K562 (cell line): ENCODE data around the gene CLCN6. TPM values are rescaled to one million over a fixed set of nuclear protein-coding genes. Genes with fewer than 3 reads are reported as not detected.

Experiments used
- ATAC-seq: fragments of 200-7000 bp; cut with Tn5 transposase; 3 replicates; pipeline ENCODE4 v1.9.1; 2020; ENCODE audit warnings: moderate library complexity
- BruUV-seq: library from RNA; stranded (reverse); fragments of 400-500 nt; replicated peaks from 2 replicates; lab custom pipeline; 2021; lab: Mats Ljungman, UMichigan
- CTCF ChIA-PET: fragments of 300-600 bp; formaldehyde crosslinking; extraction: SDS; loops from one replicate; lab custom pipeline; 2021; ENCODE audit warnings: low intra/inter-chr PET ratio; lab: Yijun Ruan, JAX
- POLR2A ChIA-PET: fragments of 300-600, 350-650 bp; sonication (Branson Sonifier 250); formaldehyde crosslinking; extraction: SDS; loops from one replicate; lab custom pipeline; 2021; ENCODE audit warnings: antibody characterized with exemption, inconsistent platforms; lab: Yijun Ruan, JAX
- DNase-seq, 4 experiments: peaks; one replicate each; pipeline versions ENCODE4 v3.0.0 to v3.0.0-alpha.2; 2011 to 2018; ENCODE audit warnings: low spot score in 3 of 4, mixed read lengths in 3 of 4; ENCODE audit errors: extremely low read depth in 1 of 4
- FAIRE-seq: peaks from 2 replicates; lab custom pipeline; 2011; peaks lifted over from hg19 to GRCh38; lab: Jason Lieb, UNC
- H2AFZ ChIP-seq: 2 replicates; pipeline ENCODE4 v1.6.0; 2011; ENCODE audit warnings: low read depth, low read length, control low read depth, inconsistent platforms
- H3K27ac ChIP-seq: fragments of 200-600 bp; 3 replicates; pipeline ENCODE4 v1.8.0; 2011; ENCODE audit warnings: low read depth, mild to moderate bottlenecking, control low read depth, inconsistent platforms, low read length, moderate library complexity, mixed read lengths; ENCODE audit errors: extremely low read depth
- H3K27me3 ChIP-seq, 2 experiments: fragments of 300-600 bp in 1 of 2; 2 replicates in 1 of 2; 3 replicates in 1 of 2; pipeline versions ENCODE4 v1.6.0 to v1.8.0; 2011; ENCODE audit warnings: inconsistent platforms in 2 of 2, low read length in 2 of 2, mild to moderate bottlenecking in 1 of 2, mixed read lengths in 1 of 2, moderate library complexity in 1 of 2; ENCODE audit not compliant: control insufficient read depth in 2 of 2, insufficient read depth in 2 of 2
- H3K36me3 ChIP-seq: fragments of 300-600 bp; 3 replicates; pipeline ENCODE4 v1.8.0; 2011; ENCODE audit warnings: mild to moderate bottlenecking, low read length, inconsistent platforms; ENCODE audit not compliant: control insufficient read depth, insufficient read depth
- H3K4me1 ChIP-seq, 2 experiments: fragments of 200-600 bp in 1 of 2; replicated peaks in 1 of 2; 2 replicates in 1 of 2; 3 replicates in 1 of 2; pipeline versions ENCODE4 v1.5.1 to v1.8.0; 2011; ENCODE audit warnings: inconsistent platforms in 2 of 2, low read length in 2 of 2, mild to moderate bottlenecking in 1 of 2, mixed read lengths in 1 of 2, moderate library complexity in 1 of 2; ENCODE audit not compliant: control insufficient read depth in 2 of 2, insufficient read depth in 2 of 2
- H3K4me2 ChIP-seq: 2 replicates; pipeline ENCODE4 v1.6.1; 2011; ENCODE audit warnings: low read length, control low read depth, inconsistent platforms, mixed read lengths; ENCODE audit not compliant: insufficient read depth
- H3K4me3 ChIP-seq: fragments of 200-600 bp; sonication (generic), shearing (Covaris generic); 2 replicates; pipeline ENCODE4 v1.5.1; 2016; ENCODE audit warnings: control low read depth, inconsistent platforms
- H3K79me2 ChIP-seq: fragments of 200-600 bp; 3 replicates; pipeline ENCODE4 v1.8.0; 2011; ENCODE audit warnings: low read length, inconsistent platforms; ENCODE audit not compliant: control insufficient read depth, insufficient read depth
- H3K9ac ChIP-seq, 2 experiments: 2 replicates each; pipeline versions ENCODE4 v1.6.0 to v1.6.1; 2011; ENCODE audit warnings: low read depth in 2 of 2, low read length in 2 of 2, control low read depth in 1 of 2, inconsistent platforms in 1 of 2, mild to moderate bottlenecking in 1 of 2, mixed read lengths in 1 of 2; ENCODE audit not compliant: insufficient read depth in 1 of 2
- H3K9me1 ChIP-seq: one replicate; pipeline ENCODE4 v1.6.0; 2011; ENCODE audit warnings: inconsistent platforms, mild to moderate bottlenecking, low read length, moderate library complexity; ENCODE audit not compliant: control insufficient read depth, insufficient read depth
- H3K9me3 ChIP-seq: replicated peaks from 2 replicates; pipeline ENCODE4 v1.5.1; 2011; ENCODE audit warnings: low read depth, low read length, inconsistent platforms; ENCODE audit not compliant: control insufficient read depth, insufficient read depth
- H4K20me1 ChIP-seq: replicated peaks from 2 replicates; pipeline ENCODE4 v1.6.1; 2011; ENCODE audit warnings: low read length, inconsistent platforms, mixed read lengths; ENCODE audit not compliant: control insufficient read depth, insufficient read depth
- ELF4 ChIP-seq: fragments of 450-650 bp; formaldehyde crosslinking; IDR thresholded peaks from 2 replicates; pipeline ENCODE4 v1.4.0; 2022; ENCODE audit warnings: missing genetic modification characterization
- ILF3 ChIP-seq: fragments of 450-650 bp; IDR thresholded peaks from 2 replicates; pipeline ENCODE4 v1.6.1; 2018; ENCODE audit warnings: antibody characterized with exemption, mild to moderate bottlenecking, moderate library complexity, borderline replicate concordance
- MTA1 ChIP-seq: fragments of 450-650 bp; IDR thresholded peaks from 2 replicates; pipeline ENCODE4 v1.6.1; 2017; ENCODE audit warnings: borderline replicate concordance
- ZBTB17 ChIP-seq: fragments of 450-650 bp; formaldehyde crosslinking; IDR thresholded peaks from 2 replicates; pipeline ENCODE4 v1.4.0; 2020; ENCODE audit warnings: mild to moderate bottlenecking
- ZNF184 ChIP-seq: sonication (generic); formaldehyde crosslinking; IDR thresholded peaks from 2 replicates; pipeline ENCODE4 v1.5.0; 2020; ENCODE audit warnings: missing genetic modification reagents
- ZNF263 ChIP-seq: sonication (generic); formaldehyde crosslinking; IDR thresholded peaks from 2 replicates; pipeline ENCODE4 v1.8.0; 2022; ENCODE audit warnings: mild to moderate bottlenecking, missing genetic modification reagents, borderline replicate concordance
- WGBS: fragments of 100-300 bp; shearing (Covaris generic); methylation state at CpG from one replicate; pipeline ENCODE4 v1.1.6; 2016; ENCODE audit warnings: low coverage, mixed read lengths; ENCODE audit not compliant: insufficient coverage; ENCODE audit errors: missing lambda C conversion rate; 5-methylcytosine and 5-hydroxymethylcytosine counted together
- in situ Hi-C: fragments of 300-500 bp; cut with MboI; formaldehyde crosslinking; loops from 4 replicates; pipeline ENCODE4 v1.15.0; 2018; ENCODE audit warnings: inconsistent platforms, mixed read lengths
- intact Hi-C: fragments of 100-400 bp; cut with micrococcal nuclease; formaldehyde crosslinking; loops from 2 replicates; pipeline ENCODE4 v1.14.2; 2022
- polyA plus RNA-seq, 8 experiments: library from polyadenylated mRNA; depleted of rRNA in 4 of 8; stranded (reverse) in 5 of 8; unstranded in 3 of 8; fragments of >200 nt; fragmentation: Nextera tagmentation in 2 of 8; fragmentation: Illumina TruSeq in 1 of 8; extraction: Ambion mirVana in 2 of 8; extraction: Trizol in 1 of 8; gene quantifications; 2 replicates each; pipeline versions ENCODE4 v1.2.1 to v1.2.3, GENCODE V29; 2011 to 2014; ENCODE audit warnings: inconsistent platforms in 1 of 8, missing spikeins in 1 of 8
- total RNA-seq, 7 experiments: library from RNA; depleted of rRNA in 6 of 7; stranded (reverse); fragments of >200 nt in 6 of 7; fragmentation: Illumina TruSeq in 2 of 7; extraction: Trizol in 2 of 7; gene quantifications; 2 replicates each; pipeline versions ENCODE4 v1.2.1 to v1.2.3, GENCODE V29; 2011 to 2021; ENCODE audit warnings: low replicate concordance in 1 of 7
- TF ChIP-seq, protein P1 (sequence below), 3 experiments: fragments of 200-800 bp in 1 of 3; fragments of 250-450 bp in 1 of 3; fragments of 450-650 bp in 1 of 3; sonication (Bioruptor Pico) in 1 of 3; sonication (Bioruptor generic) in 1 of 3; formaldehyde crosslinking in 1 of 3; IDR thresholded peaks; 2 replicates each; pipeline versions ENCODE4 v1.6.1 to v1.8.0; 2016 to 2022; ENCODE audit warnings: mild to moderate bottlenecking in 2 of 3, missing genetic modification characterization in 2 of 3, missing compliant biosample characterization in 1 of 3, moderate library complexity in 1 of 3
- TF ChIP-seq, protein P2 (sequence below): fragments of 450-650 bp; IDR thresholded peaks from 2 replicates; pipeline ENCODE4 v1.6.1; 2017; ENCODE audit warnings: mild to moderate bottlenecking, moderate library complexity
- TF ChIP-seq, protein P3 (sequence below): fragments of 200-800 bp; sonication (Bioruptor generic); IDR thresholded peaks from 2 replicates; pipeline ENCODE4 v1.6.1; 2017; ENCODE audit warnings: missing genetic modification characterization, missing compliant biosample characterization
- TF ChIP-seq, protein P4 (sequence below): sonication (generic); formaldehyde crosslinking; IDR thresholded peaks from 2 replicates; pipeline ENCODE4 v1.8.0; 2022; ENCODE audit warnings: missing genetic modification reagents, mild to moderate bottlenecking, moderate library complexity, borderline replicate concordance

The CLCN6 gene
- total and polyA plus RNA-seq, 9 of the 15 experiments (the other 6 are each of a cell fraction or from before 2014, with no cell fraction given), result 2.0 to 21.8 (median 13.6) TPM

DNA sequence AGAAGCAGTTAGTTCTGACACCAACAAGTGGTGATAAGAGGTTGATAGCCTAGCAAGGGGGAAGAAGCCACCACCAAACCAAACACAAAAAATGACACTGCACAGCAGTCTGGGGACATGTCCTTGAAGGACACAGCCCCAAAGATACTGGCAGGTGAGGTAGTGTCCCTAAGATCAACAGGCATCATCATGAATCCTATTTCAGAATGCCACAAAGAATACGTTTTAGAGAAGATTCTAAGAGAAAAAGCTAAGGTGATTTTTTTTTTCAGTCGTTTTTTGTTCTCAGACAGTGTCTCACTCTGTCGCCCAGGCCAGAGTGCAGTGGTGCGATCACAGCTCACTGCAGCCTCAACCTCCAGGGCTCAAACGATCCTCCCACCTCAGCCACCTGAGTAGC, 19.8 kb upstream of the CLCN6 start (continued):
- TF ChIP-seq, protein P1, sequence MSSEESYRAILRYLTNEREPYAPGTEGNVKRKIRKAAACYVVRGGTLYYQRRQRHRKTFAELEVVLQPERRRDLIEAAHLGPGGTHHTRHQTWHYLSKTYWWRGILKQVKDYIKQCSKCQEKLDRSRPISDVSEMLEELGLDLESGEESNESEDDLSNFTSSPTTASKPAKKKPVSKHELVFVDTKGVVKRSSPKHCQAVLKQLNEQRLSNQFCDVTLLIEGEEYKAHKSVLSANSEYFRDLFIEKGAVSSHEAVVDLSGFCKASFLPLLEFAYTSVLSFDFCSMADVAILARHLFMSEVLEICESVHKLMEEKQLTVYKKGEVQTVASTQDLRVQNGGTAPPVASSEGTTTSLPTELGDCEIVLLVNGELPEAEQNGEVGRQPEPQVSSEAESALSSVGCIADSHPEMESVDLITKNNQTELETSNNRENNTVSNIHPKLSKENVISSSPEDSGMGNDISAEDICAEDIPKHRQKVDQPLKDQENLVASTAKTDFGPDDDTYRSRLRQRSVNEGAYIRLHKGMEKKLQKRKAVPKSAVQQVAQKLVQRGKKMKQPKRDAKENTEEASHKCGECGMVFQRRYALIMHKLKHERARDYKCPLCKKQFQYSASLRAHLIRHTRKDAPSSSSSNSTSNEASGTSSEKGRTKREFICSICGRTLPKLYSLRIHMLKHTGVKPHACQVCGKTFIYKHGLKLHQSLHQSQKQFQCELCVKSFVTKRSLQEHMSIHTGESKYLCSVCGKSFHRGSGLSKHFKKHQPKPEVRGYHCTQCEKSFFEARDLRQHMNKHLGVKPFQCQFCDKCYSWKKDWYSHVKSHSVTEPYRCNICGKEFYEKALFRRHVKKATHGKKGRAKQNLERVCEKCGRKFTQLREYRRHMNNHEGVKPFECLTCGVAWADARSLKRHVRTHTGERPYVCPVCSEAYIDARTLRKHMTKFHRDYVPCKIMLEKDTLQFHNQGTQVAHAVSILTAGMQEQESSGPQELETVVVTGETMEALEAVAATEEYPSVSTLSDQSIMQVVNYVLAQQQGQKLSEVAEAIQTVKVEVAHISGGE (CRISPR knock-in tag; IDR thresholded peaks at IDR 0.05), result 0 out of 6 replicates have a peak, but pooled peaks of 1 of the 3 experiments have one; percentile 29

DNA sequence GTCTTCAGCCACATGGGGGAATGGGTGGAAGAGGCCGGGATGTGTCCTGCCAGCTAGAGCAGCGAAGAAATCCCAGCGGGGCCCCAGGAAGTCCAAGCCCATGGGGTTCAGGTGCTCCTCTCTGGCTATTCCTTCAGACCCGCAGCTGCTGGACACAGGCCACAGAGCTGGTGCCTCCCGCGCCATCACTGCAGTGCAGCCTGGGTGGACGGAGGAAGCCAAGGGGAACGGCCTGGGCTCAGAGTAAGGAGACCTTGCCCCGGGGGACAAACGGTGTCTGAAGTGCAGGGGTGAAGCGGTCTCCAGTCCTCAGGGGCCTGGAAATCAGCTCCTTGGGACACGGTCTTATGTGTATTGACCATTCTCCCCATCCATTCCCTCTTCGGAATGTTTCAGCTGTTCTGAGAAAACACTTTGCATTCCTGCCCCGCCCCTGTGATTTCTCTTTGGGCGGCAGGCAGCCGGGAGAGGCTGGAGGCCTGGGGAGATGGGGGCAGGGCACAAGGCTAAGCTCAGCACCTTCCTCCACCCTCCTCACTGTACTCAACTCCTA, 18.7 kb upstream of the CLCN6 start:
- ChIA-PET CTCF (no interaction called here), POLR2A (interaction anchor here (0.6 to 7.6 kb wide), 19 partner anchors 9 to 1747 kb away, joined by 3 to 115 read pairs (median 4); partner anchors contain the start of genes C1orf167, CLCN6, FBXO6 and MTHFR)
- peak overlapping the region; percentile 80 for H3K27ac ChIP-seq
- ATAC-seq (peak; percentile 55), FAIRE-seq (no peak), DNase-seq (peak in 1 of 4 experiments; percentile 70)
- H3K27me3 ChIP-seq, result no peaks in the 10 kb centered on the region
- H4K20me1 ChIP-seq, result no peaks in the 10 kb centered on the region
- in situ Hi-C loops (no loop called here), intact Hi-C loops (no loop called here)
- BruUV-seq, result no TSS peak
- 45% methylated on average over 16 of the region's 16 CpGs for WGBS
- H3K9me1 ChIP-seq, result no peaks in the 10 kb centered on the region
- H3K4me2 ChIP-seq, result peak overlapping the region; percentile 20
- peaks cover 66 to 83% of the 10 kb centered on the region in 2 experiments for H3K4me1 ChIP-seq
- H3K79me2 ChIP-seq, result peaks cover 9% of the 10 kb centered on the region; the same call in 2 of the 3 replicates
- H3K9ac ChIP-seq, result peak overlapping the region; percentile 27 to 74; a peak in 3 of 4 replicates
- H3K9me3 ChIP-seq, result no peaks in the 10 kb centered on the region
- no peak overlapping the region for H3K4me3 ChIP-seq
- H3K36me3 ChIP-seq, result peaks cover 48% of the 10 kb centered on the region
- H2AFZ ChIP-seq, result no peak overlapping the region
- TF ChIP-seq, protein P2, sequence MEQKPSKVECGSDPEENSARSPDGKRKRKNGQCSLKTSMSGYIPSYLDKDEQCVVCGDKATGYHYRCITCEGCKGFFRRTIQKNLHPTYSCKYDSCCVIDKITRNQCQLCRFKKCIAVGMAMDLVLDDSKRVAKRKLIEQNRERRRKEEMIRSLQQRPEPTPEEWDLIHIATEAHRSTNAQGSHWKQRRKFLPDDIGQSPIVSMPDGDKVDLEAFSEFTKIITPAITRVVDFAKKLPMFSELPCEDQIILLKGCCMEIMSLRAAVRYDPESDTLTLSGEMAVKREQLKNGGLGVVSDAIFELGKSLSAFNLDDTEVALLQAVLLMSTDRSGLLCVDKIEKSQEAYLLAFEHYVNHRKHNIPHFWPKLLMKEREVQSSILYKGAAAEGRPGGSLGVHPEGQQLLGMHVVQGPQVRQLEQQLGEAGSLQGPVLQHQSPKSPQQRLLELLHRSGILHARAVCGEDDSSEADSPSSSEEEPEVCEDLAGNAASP, result no peak
- TF ChIP-seq ZNF184 (CRISPR knock-in tag), result no peak
- 0 out of 2 replicates have a peak, but pooled peaks have one; percentile 18 for TF ChIP-seq ILF3
- TF ChIP-seq ZBTB17 (CRISPR knock-in tag), result 0 out of 2 replicates have a peak, but pooled peaks have one; percentile 14
- peak; percentile 59; the same call in 1 of the 2 replicates for TF ChIP-seq ELF4 (CRISPR knock-in tag)
- TF ChIP-seq ZNF263 (CRISPR knock-in tag), result peak; percentile 41; the same call in 1 of the 2 replicates
- TF ChIP-seq, protein P3, sequence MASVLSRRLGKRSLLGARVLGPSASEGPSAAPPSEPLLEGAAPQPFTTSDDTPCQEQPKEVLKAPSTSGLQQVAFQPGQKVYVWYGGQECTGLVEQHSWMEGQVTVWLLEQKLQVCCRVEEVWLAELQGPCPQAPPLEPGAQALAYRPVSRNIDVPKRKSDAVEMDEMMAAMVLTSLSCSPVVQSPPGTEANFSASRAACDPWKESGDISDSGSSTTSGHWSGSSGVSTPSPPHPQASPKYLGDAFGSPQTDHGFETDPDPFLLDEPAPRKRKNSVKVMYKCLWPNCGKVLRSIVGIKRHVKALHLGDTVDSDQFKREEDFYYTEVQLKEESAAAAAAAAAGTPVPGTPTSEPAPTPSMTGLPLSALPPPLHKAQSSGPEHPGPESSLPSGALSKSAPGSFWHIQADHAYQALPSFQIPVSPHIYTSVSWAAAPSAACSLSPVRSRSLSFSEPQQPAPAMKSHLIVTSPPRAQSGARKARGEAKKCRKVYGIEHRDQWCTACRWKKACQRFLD (CRISPR knock-in tag), result 0 out of 2 replicates have a peak, but pooled peaks have one; percentile 42
- TF ChIP-seq, protein P4, sequence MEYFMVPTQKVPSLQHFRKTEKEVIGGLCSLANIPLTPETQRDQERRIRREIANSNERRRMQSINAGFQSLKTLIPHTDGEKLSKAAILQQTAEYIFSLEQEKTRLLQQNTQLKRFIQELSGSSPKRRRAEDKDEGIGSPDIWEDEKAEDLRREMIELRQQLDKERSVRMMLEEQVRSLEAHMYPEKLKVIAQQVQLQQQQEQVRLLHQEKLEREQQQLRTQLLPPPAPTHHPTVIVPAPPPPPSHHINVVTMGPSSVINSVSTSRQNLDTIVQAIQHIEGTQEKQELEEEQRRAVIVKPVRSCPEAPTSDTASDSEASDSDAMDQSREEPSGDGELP (CRISPR knock-in tag), result peak; percentile 66; the same call in 1 of the 2 replicates
- TF ChIP-seq MTA1, result no peak
